ENCODE measurements around the gene PRR19. TPM values are rescaled to one million over a fixed set of nuclear protein-coding genes. Genes with fewer than 3 reads are reported as not detected.

Gene PRR19
- total RNA-seq, 1 donor from 2014 or later = 0.52 TPM

GRCh38 chr19:42303101-42303464, 1.2 kb downstream of the PRR19 start:
- ATAC-seq = no peak
- Histone ChIP-seq H3K36me3 (no peaks in the 10 kb centered on the region), H3K27ac (no peak overlapping the region), H3K4me3 (peak overlapping the region; percentile 66), H3K4me1 (no peaks in the 10 kb centered on the region), H3K9me3 (no peaks in the 10 kb centered on the region), H3K27me3 (no peaks in the 10 kb centered on the region)
- TF ChIP-seq CTCF (IDR thresholded peaks at IDR 0.05) = no peak
- no peak for DNase-seq
- intact Hi-C loops (cut with DNase I) = no loop called here

- Histone ChIP-seq H3K4me3 (no peak overlapping the region), H3K36me3 (no peaks in the 10 kb centered on the region), H3K27ac (no peak overlapping the region), H3K4me1 (no peaks in the 10 kb centered on the region), H3K9me3 (no peaks in the 10 kb centered on the region), H3K27me3 (no peaks in the 10 kb centered on the region)
- intact Hi-C loops (cut with DNase I) = no loop called here
- ATAC-seq (no peak), DNase-seq (no peak)
- TF ChIP-seq CTCF (IDR thresholded peaks at IDR 0.05) = no peak
Measured at GRCh38 chr19:42303876-42304275, 1.9 kb downstream of the PRR19 start.

- H3K9me3 ChIP-seq = no peaks in the 10 kb centered on the region
- intact Hi-C loops (cut with DNase I) = no loop called here
- DNase-seq (no peak), ATAC-seq (no peak)
- H3K27me3 ChIP-seq = peaks cover 8% of the 10 kb centered on the region
- no peaks in the 10 kb centered on the region for H3K36me3 ChIP-seq
- no peak overlapping the region for H3K4me3 ChIP-seq
- no peak overlapping the region for H3K27ac ChIP-seq
- TF ChIP-seq CTCF (IDR thresholded peaks at IDR 0.05) = no peak
- H3K4me1 ChIP-seq = no peaks in the 10 kb centered on the region
Measured at GRCh38 chr19:42306646-42307045, 4.7 kb downstream of the PRR19 start.

- ATAC-seq = no peak
- no peak overlapping the region for H3K27ac ChIP-seq
- H3K27me3 ChIP-seq = peaks cover 35% of the 10 kb centered on the region
- H3K4me1 ChIP-seq = no peaks in the 10 kb centered on the region
- no peak for TF ChIP-seq CTCF (IDR thresholded peaks at IDR 0.05)
- intact Hi-C loops (cut with DNase I) = no loop called here
- no peak overlapping the region for H3K4me3 ChIP-seq
- DNase-seq = no peak
- H3K9me3 ChIP-seq = no peaks in the 10 kb centered on the region
- H3K36me3 ChIP-seq = no peaks in the 10 kb centered on the region
Measured at GRCh38 chr19:42309686-42310085, 7.8 kb downstream of the PRR19 start.

- TF ChIP-seq CTCF (IDR thresholded peaks at IDR 0.05) = no peak
- intact Hi-C loops (cut with DNase I) = no loop called here
- no peak for DNase-seq
- Histone ChIP-seq H3K36me3 (no peaks in the 10 kb centered on the region), H3K27me3 (peaks cover 36% of the 10 kb centered on the region), H3K9me3 (no peaks in the 10 kb centered on the region), H3K4me1 (no peaks in the 10 kb centered on the region), H3K27ac (no peak overlapping the region), H3K4me3 (no peak overlapping the region)
- ATAC-seq = no peak
Measured at GRCh38 chr19:42311657-42312056, 9.7 kb downstream of the PRR19 start.

GRCh38 chr19:42312370-42312769, 10.4 kb downstream of the PRR19 start:
- DNase-seq (no peak), ATAC-seq (no peak)
- no peak for TF ChIP-seq CTCF (IDR thresholded peaks at IDR 0.05)
- intact Hi-C loops (cut with DNase I) = no loop called here
- no peak overlapping the region for H3K4me3 ChIP-seq
- H3K27ac ChIP-seq = no peak overlapping the region
- H3K4me1 ChIP-seq = peaks cover 4% of the 10 kb centered on the region
- no peaks in the 10 kb centered on the region for H3K9me3 ChIP-seq
- H3K27me3 ChIP-seq = peaks cover 36% of the 10 kb centered on the region
- no peaks in the 10 kb centered on the region for H3K36me3 ChIP-seq

Measured in upper lobe of right lung (tissue), 1 donor.